Endothelial cell of umbilical vein (primary cell): ENCODE data around the gene GJA10. TPM values are rescaled to one million over a fixed set of nuclear protein-coding genes. Genes with fewer than 3 reads are reported as not detected.

ENCODE experiments used
- BruUV-seq: library from RNA; stranded (reverse); fragments of 400-500 nt; replicated peaks from 2 replicates; lab custom pipeline; 2021; lab: Mats Ljungman, UMichigan
- CTCF ChIA-PET: fragments of 300-600, 350-600 bp; sonication (Branson Sonifier 250); formaldehyde crosslinking; loops from one replicate; lab custom pipeline; 2021; ENCODE audit warnings: antibody characterized with exemption, inconsistent platforms; lab: Charles Lee
- POLR2A ChIA-PET: fragments of 300-600, 350-600 bp; sonication (Branson Sonifier 250); formaldehyde crosslinking; loops from one replicate; lab custom pipeline; 2021; ENCODE audit warnings: antibody characterized with exemption, inconsistent platforms; lab: Charles Lee
- DNase-seq: peaks from one replicate; pipeline ENCODE4 v3.0.0-alpha.2; 2011; ENCODE audit warnings: low read depth, low spot score
- FAIRE-seq: peaks from 2 replicates; lab custom pipeline; 2011; peaks lifted over from hg19 to GRCh38; lab: Jason Lieb, UNC
- H2AFZ ChIP-seq: 2 replicates; pipeline ENCODE4 v1.6.0; 2012; ENCODE audit warnings: low read depth, low read length, control low read depth, inconsistent platforms
- H3K27ac ChIP-seq: 2 replicates; pipeline ENCODE4 v1.5.1; 2011; ENCODE audit warnings: low read depth, mild to moderate bottlenecking, control low read depth, low read length, moderate library complexity; ENCODE audit not compliant: insufficient read depth
- H3K27me3 ChIP-seq, 2 experiments: 2 replicates each; pipeline versions ENCODE4 v1.6.0 to v1.6.1; 2011; ENCODE audit warnings: low read length in 2 of 2, mixed read lengths in 1 of 2; ENCODE audit not compliant: control insufficient read depth in 2 of 2, insufficient read depth in 2 of 2
- H3K36me3 ChIP-seq, 2 experiments: 2 replicates in 1 of 2; 3 replicates in 1 of 2; pipeline ENCODE4 v1.5.1; 2011; ENCODE audit warnings: low read length in 2 of 2, mild to moderate bottlenecking in 1 of 2, moderate library complexity in 1 of 2; ENCODE audit not compliant: control insufficient read depth in 2 of 2, insufficient read depth in 2 of 2; ENCODE audit errors: extremely low read depth in 1 of 2
- H3K4me1 ChIP-seq: 3 replicates; pipeline ENCODE4 v1.5.1; 2011; ENCODE audit warnings: mild to moderate bottlenecking, low read length; ENCODE audit not compliant: control insufficient read depth, insufficient read depth; ENCODE audit errors: extremely low read depth
- H3K4me2 ChIP-seq: 2 replicates; pipeline ENCODE4 v1.6.1; 2011; ENCODE audit warnings: low read length, control low read depth, mixed read lengths; ENCODE audit not compliant: insufficient read depth
- H3K4me3 ChIP-seq, 3 experiments: fragments of 200-600 bp in 1 of 3; sonication (generic), shearing (Covaris generic) in 1 of 3; replicated peaks in 1 of 3; 2 replicates each; pipeline ENCODE4 v1.5.1; 2011 to 2016; ENCODE audit warnings: control low read depth in 3 of 3, low read length in 3 of 3, mild to moderate bottlenecking in 2 of 3, inconsistent platforms in 1 of 3, low read depth in 1 of 3, moderate library complexity in 1 of 3; ENCODE audit not compliant: insufficient read depth in 1 of 3
- H3K79me2 ChIP-seq: 2 replicates; pipeline ENCODE4 v1.6.0; 2012; ENCODE audit warnings: low read length, inconsistent platforms; ENCODE audit not compliant: control insufficient read depth, insufficient read depth
- H3K9ac ChIP-seq: replicated peaks from 2 replicates; pipeline ENCODE3; 2011; ENCODE audit warnings: low read length, control low read depth; ENCODE audit not compliant: insufficient read depth; ENCODE audit errors: extremely low read depth
- H3K9me1 ChIP-seq: replicated peaks from 3 replicates; pipeline ENCODE4 v1.6.0; 2011; ENCODE audit warnings: mild to moderate bottlenecking, low read length; ENCODE audit not compliant: control insufficient read depth, insufficient read depth; ENCODE audit errors: extremely low read depth
- H3K9me3 ChIP-seq: replicated peaks from 2 replicates; pipeline ENCODE4 v1.5.1; 2012; ENCODE audit warnings: low read length, inconsistent platforms; ENCODE audit not compliant: control insufficient read depth, insufficient read depth
- H4K20me1 ChIP-seq: replicated peaks from 2 replicates; pipeline ENCODE3; 2011; ENCODE audit warnings: mild to moderate bottlenecking, low read length; ENCODE audit not compliant: control insufficient read depth, insufficient read depth; ENCODE audit errors: extremely low read depth
- EZH2 ChIP-seq: IDR thresholded peaks from 2 replicates; pipeline ENCODE4 v1.6.1; 2012; ENCODE audit warnings: borderline replicate concordance, low read depth, mild to moderate bottlenecking, moderate library complexity, low read length, inconsistent platforms; ENCODE audit not compliant: severe bottlenecking
- FOS ChIP-seq: IDR thresholded peaks from 2 replicates; pipeline ENCODE4 v1.6.1; 2011; ENCODE audit warnings: mild to moderate bottlenecking, low read length, moderate library complexity, borderline replicate concordance; ENCODE audit not compliant: insufficient read depth
- GATA2 ChIP-seq: IDR thresholded peaks from 2 replicates; pipeline ENCODE4 v1.7.0; 2011; ENCODE audit warnings: low read depth, mild to moderate bottlenecking, moderate library complexity, mixed read lengths, low read length; ENCODE audit not compliant: insufficient read length, insufficient read depth
- JUN ChIP-seq: IDR thresholded peaks from 2 replicates; pipeline ENCODE4 v1.6.1; 2011; ENCODE audit warnings: borderline replicate concordance, low read depth; ENCODE audit not compliant: insufficient read length, insufficient read depth
- MYC ChIP-seq: IDR thresholded peaks from one replicate; pipeline ENCODE4 v1.6.1; 2011; ENCODE audit warnings: mild to moderate bottlenecking, low read depth, low read length
- POLR2A ChIP-seq: IDR thresholded peaks from 2 replicates; pipeline ENCODE4 v1.6.1; 2012; ENCODE audit warnings: low read depth, mild to moderate bottlenecking, control low read depth, low read length
- POLR2AphosphoS5 ChIP-seq: IDR thresholded peaks from 2 replicates; pipeline ENCODE4 v1.6.1; 2012; ENCODE audit warnings: low read depth, mild to moderate bottlenecking, control low read depth, low read length, moderate library complexity; ENCODE audit not compliant: insufficient read depth
- dilution Hi-C: fragments of 300-500 bp; cut with MboI; formaldehyde crosslinking; loops from one replicate; pipeline ENCODE4 v1.15.0; 2019; ENCODE audit warnings: low sequenced_read_pairs; ENCODE audit not compliant: extremely low pct_ligation_motif_present
- intact Hi-C: fragments of 100-400 bp; cut with micrococcal nuclease; formaldehyde crosslinking; loops from one replicate; pipeline ENCODE4 v1.10.0; 2022
- polyA plus RNA-seq, 4 experiments: library from polyadenylated mRNA; depleted of rRNA in 3 of 4; stranded (reverse) in 3 of 4; unstranded in 1 of 4; fragments of >200 nt; gene quantifications; 2 replicates each; pipeline versions ENCODE4 v1.2.1 to v1.2.3, GENCODE V29; 2011 to 2012; ENCODE audit warnings: missing spikeins in 1 of 4
- total RNA-seq: library from RNA; stranded (reverse); gene quantifications from 2 replicates; pipeline ENCODE4 v1.2.3, GENCODE V29; 2021
- TF ChIP-seq, protein P1 (sequence below), 2 donors: IDR thresholded peaks; 1 replicate in 1 of 2; 2 replicates in 1 of 2; pipeline ENCODE4 v1.5.1; 2011; ENCODE audit warnings: low read length in 2 of 2, mild to moderate bottlenecking in 2 of 2, moderate library complexity in 2 of 2, control low read depth in 1 of 2, inconsistent platforms in 1 of 2, low read depth in 1 of 2; ENCODE audit not compliant: insufficient read depth in 1 of 2; ENCODE audit errors: extremely low read depth in 1 of 2
- TF ChIP-seq, protein P2 (sequence below): IDR thresholded peaks from 2 replicates; pipeline ENCODE4 v1.6.1; 2011; ENCODE audit not compliant: insufficient read depth, insufficient read length

Gene GJA10
- total and polyA plus RNA-seq, 2 donors (not counting 3 experiments of a cell fraction or from before 2014, with no cell fraction given), result not detected

DNA sequence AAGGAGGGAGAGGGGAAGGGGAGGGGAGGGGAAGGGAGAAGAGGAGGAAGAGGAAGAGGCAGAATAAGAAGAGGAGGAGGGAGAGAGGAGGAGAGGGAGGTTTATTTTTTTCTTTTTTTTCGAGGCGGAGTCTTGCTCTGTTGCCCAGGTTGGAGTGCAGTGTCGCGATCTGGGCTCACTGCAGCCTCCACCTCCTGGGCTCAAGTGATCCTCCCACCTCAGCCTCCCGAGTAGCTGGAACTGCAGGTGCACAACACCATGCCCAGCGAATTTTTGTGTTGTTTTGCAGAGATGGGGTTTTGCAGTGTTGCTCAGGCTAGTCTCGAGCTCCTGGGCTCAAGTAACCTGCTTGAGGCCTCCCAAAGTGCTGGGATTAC, 6.1 kb upstream of the GJA10 start:
- no peak for FAIRE-seq
- no peak for DNase-seq
- Histone ChIP-seq H3K4me1 (no peaks in the 10 kb centered on the region), H3K9ac (no peak overlapping the region), H3K9me1 (no peaks in the 10 kb centered on the region), H3K9me3 (no peaks in the 10 kb centered on the region), H3K36me3 (no peaks in the 10 kb centered on the region), H2AFZ (no peak overlapping the region), H3K27ac (no peak overlapping the region), H3K4me3 (no peak overlapping the region), H3K4me2 (no peak overlapping the region), H4K20me1 (no peaks in the 10 kb centered on the region), H3K79me2 (no peaks in the 10 kb centered on the region), H3K27me3 (peaks cover 3 to 21% of the 10 kb centered on the region in 2 experiments)
- dilution Hi-C loops (no loop called here), intact Hi-C loops (no loop called here)
- CTCF ChIA-PET, result interaction anchor here (0.8 kb wide), 1 partner anchor 9 kb away, joined by 3 read pairs; no protein-coding TSS in a partner anchor
- POLR2A ChIA-PET, result no interaction called here
- no TSS peak for BruUV-seq
- no peak for TF ChIP-seq POLR2AphosphoS5
- TF ChIP-seq POLR2A, result no peak
- no peak for TF ChIP-seq EZH2

DNA sequence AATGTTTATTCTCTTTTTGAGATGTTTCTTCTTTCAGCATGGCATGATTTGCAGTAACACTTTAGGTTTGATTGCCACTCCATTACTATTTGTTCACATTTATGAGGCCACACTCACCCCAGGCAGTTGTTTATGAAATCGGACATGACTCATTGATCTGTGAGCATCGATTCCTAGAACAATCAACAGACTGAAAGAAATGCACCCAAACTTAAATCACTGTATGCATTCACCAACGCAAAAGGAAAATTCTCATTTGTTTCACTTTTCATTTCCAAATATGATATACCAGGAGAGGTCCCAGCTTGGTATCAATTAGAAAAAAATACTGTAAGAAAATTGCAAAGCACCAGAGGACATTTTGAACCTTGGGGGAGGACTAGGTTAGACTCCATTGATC, 5.4 kb upstream of the GJA10 start:
- ChIA-PET POLR2A (interaction anchor here (0.6 kb wide), 1 partner anchor 848 kb away, joined by 3 read pairs; no protein-coding TSS in a partner anchor), CTCF (interaction anchor here (0.8 kb wide), 1 partner anchor 10 kb away, joined by 3 read pairs; no protein-coding TSS in a partner anchor)
- no peaks in the 10 kb centered on the region for H3K9me3 ChIP-seq
- no peak overlapping the region for H3K27ac ChIP-seq
- no peak overlapping the region for H3K4me3 ChIP-seq
- peaks cover 3 to 21% of the 10 kb centered on the region in 2 experiments for H3K27me3 ChIP-seq
- dilution Hi-C loops (no loop called here), intact Hi-C loops (no loop called here)
- H4K20me1 ChIP-seq, result no peaks in the 10 kb centered on the region
- H2AFZ ChIP-seq, result no peak overlapping the region
- FAIRE-seq (no peak), DNase-seq (no peak)
- H3K9ac ChIP-seq, result no peak overlapping the region
- H3K9me1 ChIP-seq, result no peaks in the 10 kb centered on the region
- no peaks in the 10 kb centered on the region for H3K79me2 ChIP-seq
- no peaks in the 10 kb centered on the region for H3K36me3 ChIP-seq
- no TSS peak for BruUV-seq
- no peak overlapping the region for H3K4me2 ChIP-seq
- TF ChIP-seq FOS, result no peak
- no peak for TF ChIP-seq POLR2AphosphoS5
- TF ChIP-seq, protein P1, sequence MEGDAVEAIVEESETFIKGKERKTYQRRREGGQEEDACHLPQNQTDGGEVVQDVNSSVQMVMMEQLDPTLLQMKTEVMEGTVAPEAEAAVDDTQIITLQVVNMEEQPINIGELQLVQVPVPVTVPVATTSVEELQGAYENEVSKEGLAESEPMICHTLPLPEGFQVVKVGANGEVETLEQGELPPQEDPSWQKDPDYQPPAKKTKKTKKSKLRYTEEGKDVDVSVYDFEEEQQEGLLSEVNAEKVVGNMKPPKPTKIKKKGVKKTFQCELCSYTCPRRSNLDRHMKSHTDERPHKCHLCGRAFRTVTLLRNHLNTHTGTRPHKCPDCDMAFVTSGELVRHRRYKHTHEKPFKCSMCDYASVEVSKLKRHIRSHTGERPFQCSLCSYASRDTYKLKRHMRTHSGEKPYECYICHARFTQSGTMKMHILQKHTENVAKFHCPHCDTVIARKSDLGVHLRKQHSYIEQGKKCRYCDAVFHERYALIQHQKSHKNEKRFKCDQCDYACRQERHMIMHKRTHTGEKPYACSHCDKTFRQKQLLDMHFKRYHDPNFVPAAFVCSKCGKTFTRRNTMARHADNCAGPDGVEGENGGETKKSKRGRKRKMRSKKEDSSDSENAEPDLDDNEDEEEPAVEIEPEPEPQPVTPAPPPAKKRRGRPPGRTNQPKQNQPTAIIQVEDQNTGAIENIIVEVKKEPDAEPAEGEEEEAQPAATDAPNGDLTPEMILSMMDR (IDR thresholded peaks at IDR 0.05; ENCODE audit: extremely low read depth in 1 of 2, insufficient read depth in 1 of 2, low read depth in 1 of 2, low read length in 2 of 2), result no peak
- TF ChIP-seq MYC, result no peak
- no peak for TF ChIP-seq JUN
- no peak for TF ChIP-seq EZH2
- no peak for TF ChIP-seq GATA2
- no peak for TF ChIP-seq POLR2A
- TF ChIP-seq, protein P2, sequence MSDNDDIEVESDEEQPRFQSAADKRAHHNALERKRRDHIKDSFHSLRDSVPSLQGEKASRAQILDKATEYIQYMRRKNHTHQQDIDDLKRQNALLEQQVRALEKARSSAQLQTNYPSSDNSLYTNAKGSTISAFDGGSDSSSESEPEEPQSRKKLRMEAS, result no peak
- H3K4me1 ChIP-seq, result no peaks in the 10 kb centered on the region
